Erythroblast (primary cell): ENCODE data around the gene ATG9B.

ENCODE experiments used
- GATA1 ChIP-seq: IDR thresholded peaks from 2 replicates; pipeline ENCODE4 v1.6.1; 2011; ENCODE audit warnings: low read depth, mild to moderate bottlenecking, control low read depth, low read length, moderate library complexity
- POLR2A ChIP-seq: IDR thresholded peaks from 2 replicates; pipeline ENCODE4 v1.6.1; 2011; ENCODE audit warnings: mild to moderate bottlenecking, low read length

DNA sequence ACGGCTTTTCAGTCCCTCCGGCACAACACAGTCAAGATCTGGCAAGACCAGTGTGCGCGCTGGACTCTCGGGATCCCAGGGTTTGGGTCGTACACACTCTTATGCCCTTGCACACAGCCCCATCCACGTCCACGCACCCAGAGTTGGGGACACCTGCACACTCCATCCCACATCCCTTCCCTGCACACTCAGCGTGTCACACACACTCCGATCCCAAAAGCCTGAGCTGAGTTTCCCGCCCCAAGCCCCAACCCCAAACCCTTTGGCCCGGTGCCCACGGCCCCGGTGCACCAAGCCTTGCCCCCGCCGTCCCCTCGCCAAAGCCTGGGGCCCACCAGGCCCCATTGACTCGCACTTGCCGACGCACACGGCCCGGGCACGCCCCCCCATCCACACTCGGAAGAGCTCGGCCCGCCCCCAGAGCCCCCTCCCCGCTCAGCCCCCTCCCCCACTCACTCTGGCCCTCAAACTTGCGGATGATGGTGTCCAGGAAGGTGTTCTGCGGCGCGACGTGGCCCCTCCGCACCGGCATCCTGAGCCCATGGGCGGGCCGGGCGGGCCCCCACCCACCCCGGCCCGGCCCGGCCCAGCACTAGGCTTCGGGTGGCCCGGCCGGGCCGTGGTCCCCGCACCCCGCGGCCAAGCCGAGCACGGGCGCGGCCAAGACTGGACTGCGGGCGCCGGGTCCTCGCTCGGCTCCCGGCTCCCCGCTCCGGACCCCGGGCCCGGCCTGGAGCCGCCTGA is 46.7 kb downstream of the ATG9B start:
- no peak for TF ChIP-seq POLR2A
- no peak for TF ChIP-seq GATA1
